ENCODE measurements around the gene ZNF627.
A peak's percentile ranks its signal among the peaks of the same experiment; 100 is the strongest.
"Not testable (repeated sequence)": the region's sequence is repeated elsewhere in the genome, so short reads cannot be mapped to it uniquely, and the experiment has no call there.

The ZNF627 gene

DNA sequence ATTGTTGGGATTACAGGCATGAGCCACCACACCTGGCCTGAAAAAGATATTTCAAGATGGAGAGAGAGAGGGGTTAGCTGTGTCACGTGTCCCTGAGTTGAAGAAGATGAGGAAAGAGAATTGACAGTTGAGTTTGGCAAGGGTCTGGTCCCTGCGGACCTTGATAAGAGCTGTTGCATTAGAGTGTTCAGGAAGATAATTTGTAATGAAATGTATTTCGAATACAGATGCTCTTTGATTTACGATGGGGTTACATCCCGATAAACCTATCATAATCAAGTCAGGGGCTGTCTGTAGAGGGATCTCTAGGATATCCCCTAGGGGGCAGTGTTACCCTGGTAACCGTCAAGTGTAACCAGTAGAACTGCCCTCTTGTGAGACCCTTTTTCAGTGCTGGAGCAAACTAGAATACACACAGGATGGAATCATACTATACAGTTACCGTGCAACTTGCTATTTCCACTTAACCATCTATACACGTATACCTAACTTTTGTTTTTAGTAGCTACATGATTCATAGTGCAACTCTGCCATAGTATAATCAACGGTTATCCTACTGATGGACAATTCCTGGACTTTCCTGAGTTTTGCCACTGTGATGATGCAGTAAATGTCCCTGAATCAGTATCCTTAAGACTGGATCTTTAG lies 36.8 kb upstream of the ZNF627 start:
- Mint-ChIP-seq H3K4me1 (peaks cover 39% of the 10 kb centered on the region), H3K27ac (ENCODE audit: low read depth) (no peak overlapping the region), H3K9me3 (no peaks in the 10 kb centered on the region), H3K27me3 (no peaks in the 10 kb centered on the region), H3K36me3 (ENCODE audit: insufficient read depth) (peaks cover 10% of the 10 kb centered on the region), H3K4me3 (peak overlapping the region; percentile 94)
- ATAC-seq (replicated peaks; ENCODE audit: extremely low read depth, poor library complexity, severe bottlenecking) (peak; percentile 25), DNase-seq (ENCODE audit: low spot score in 2 of 2) (peak in 1 of 2 donors; percentile 40)

DNA sequence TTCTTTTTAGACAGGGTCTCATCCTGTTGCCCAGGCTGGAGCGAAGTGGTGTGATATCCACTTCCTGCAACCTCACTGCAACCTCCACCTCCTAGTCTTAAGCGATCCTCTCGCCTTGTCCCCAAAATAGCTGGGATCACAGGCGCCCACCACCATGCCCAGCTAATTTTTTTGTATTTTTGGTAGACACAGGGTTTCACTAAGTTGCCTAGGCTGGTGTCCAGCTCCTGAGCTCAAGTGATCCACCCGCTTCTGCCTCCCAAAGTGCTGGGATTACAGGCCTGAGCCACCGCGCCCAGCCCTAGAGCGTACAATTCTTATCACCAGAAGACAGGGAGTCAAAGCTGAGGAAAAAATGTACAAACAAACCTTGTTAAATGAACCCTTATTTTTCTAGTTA lies 33.8 kb upstream of the ZNF627 start:
- no peak overlapping the region for H3K4me3 Mint-ChIP-seq
- peaks cover 16% of the 10 kb centered on the region for H3K4me1 Mint-ChIP-seq
- H3K27ac Mint-ChIP-seq (ENCODE audit: low read depth) = no peak overlapping the region
- DNase-seq (ENCODE audit: low spot score in 2 of 2) (no peak), ATAC-seq (replicated peaks; ENCODE audit: extremely low read depth, poor library complexity, severe bottlenecking) (no peak)
- no peaks in the 10 kb centered on the region for H3K9me3 Mint-ChIP-seq
- H3K27me3 Mint-ChIP-seq = no peaks in the 10 kb centered on the region
- peaks cover 14% of the 10 kb centered on the region for H3K36me3 Mint-ChIP-seq (ENCODE audit: insufficient read depth)

DNA sequence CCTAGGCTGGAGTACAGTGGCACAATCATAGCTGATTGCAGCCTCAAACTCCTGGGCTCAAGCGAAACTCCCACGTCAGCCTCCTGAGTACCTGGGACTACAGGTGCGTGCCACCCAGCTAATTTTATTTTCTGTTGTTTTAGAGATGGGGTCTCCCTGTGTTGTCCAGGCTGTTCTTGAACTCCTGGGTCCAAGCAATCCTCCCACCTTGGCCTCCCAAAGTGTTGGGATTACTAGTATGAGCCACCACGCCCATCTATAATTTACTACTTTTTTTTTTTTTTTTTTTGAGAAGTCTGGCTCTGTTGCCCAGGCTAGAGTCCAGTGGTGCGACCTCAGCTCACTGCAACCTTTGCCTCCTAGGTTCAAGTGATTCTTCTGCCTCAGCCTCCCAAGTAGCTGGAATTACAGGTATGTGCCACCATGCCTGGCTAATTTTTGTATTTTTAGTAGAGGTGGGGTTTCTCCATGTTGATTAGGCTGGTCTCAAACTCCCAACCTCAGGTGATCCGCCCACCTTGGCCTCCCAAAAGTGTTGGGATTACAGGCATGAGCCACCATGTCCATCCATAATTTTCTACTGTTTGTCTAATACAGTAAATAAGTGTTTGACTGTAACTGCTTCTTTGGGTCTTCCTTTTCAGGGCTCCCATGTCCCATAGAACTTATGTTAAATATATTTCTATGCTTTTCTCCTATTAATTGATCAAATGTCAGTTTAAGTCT lies 33.0 kb upstream of the ZNF627 start:
- DNase-seq (ENCODE audit: low spot score in 2 of 2); H3K27me3 Mint-ChIP-seq; ATAC-seq (replicated peaks; ENCODE audit: extremely low read depth, poor library complexity, severe bottlenecking); H3K9me3 Mint-ChIP-seq; H3K27ac Mint-ChIP-seq (ENCODE audit: low read depth); H3K36me3 Mint-ChIP-seq (ENCODE audit: insufficient read depth); H3K4me3 Mint-ChIP-seq: not testable (repeated sequence)
- H3K4me1 Mint-ChIP-seq = peaks cover 10% of the 10 kb centered on the region

DNA sequence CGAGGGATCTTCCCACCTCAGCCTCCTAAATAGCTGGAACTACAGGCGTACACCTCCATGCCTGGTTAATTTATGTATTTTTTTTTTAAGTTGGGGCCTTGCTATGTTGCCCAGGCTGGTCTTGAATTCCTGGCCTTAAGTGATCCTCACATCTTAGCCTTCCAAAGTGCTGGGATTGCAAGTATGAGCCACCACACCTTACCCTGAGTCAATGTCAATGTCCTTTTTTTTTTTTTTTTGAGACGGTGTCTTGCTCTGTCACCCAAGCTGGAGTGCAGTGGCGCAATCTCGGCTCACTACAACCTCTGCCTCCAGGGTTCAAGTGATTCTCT lies 31.7 kb upstream of the ZNF627 start:
- not testable (repeated sequence) for H3K36me3 Mint-ChIP-seq (ENCODE audit: insufficient read depth); DNase-seq (ENCODE audit: low spot score in 2 of 2); H3K27me3 Mint-ChIP-seq; H3K27ac Mint-ChIP-seq (ENCODE audit: low read depth); H3K4me3 Mint-ChIP-seq; H3K9me3 Mint-ChIP-seq; ATAC-seq (replicated peaks; ENCODE audit: extremely low read depth, poor library complexity, severe bottlenecking); H3K4me1 Mint-ChIP-seq

DNA sequence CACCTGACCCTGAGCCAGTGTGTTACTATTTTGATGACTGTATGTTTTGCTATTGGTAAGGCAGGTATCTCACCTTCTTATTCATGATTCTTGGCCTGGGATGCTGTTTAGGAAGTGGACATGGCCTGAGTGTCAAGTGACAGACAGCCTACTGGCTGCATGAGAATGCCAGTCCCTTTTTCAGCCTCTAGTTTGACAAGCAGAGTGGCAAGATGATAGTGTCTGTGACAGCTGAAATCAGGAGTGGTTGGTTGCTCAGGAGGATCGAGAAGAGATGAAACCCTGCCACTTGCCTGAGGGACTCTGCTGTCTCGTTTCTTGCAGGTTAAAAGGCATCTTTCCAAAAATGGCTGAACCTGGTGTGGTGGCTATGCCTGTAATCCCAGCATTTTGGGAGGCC lies 31.1 kb upstream of the ZNF627 start:
- no peak for DNase-seq (ENCODE audit: low spot score in 2 of 2)
- peaks cover 4% of the 10 kb centered on the region for H3K36me3 Mint-ChIP-seq (ENCODE audit: insufficient read depth)
- H3K9me3 Mint-ChIP-seq = no peaks in the 10 kb centered on the region
- no peak overlapping the region for H3K4me3 Mint-ChIP-seq
- ATAC-seq (replicated peaks; ENCODE audit: extremely low read depth, poor library complexity, severe bottlenecking) = no peak
- H3K4me1 Mint-ChIP-seq = no peaks in the 10 kb centered on the region
- H3K27me3 Mint-ChIP-seq = no peaks in the 10 kb centered on the region
- H3K27ac Mint-ChIP-seq (ENCODE audit: low read depth) = no peak overlapping the region

DNA sequence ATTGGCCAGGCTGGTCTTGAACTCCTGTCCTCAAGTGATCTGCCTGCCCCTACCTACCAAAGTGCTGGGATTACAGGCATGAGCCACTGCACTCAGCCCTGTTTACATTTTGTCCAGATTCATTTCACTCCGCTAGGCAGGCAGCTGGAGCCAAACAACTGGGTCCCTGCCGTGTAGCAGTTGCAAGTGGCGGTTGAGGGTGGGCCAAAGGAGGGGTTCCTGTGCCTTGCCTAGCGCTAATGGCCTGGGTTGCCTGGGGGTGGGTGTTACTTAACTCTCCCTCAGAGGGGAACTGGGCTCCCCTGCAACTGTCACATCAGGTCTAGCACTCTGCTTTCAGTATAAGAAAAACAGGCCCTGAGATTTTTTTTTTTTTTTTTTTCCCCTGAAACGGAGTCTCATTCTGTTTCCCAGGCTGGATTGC lies 27.2 kb upstream of the ZNF627 start:
- Mint-ChIP-seq H3K4me1 (no peaks in the 10 kb centered on the region), H3K27ac (ENCODE audit: low read depth) (no peak overlapping the region), H3K4me3 (no peak overlapping the region), H3K36me3 (ENCODE audit: insufficient read depth) (peaks cover 6% of the 10 kb centered on the region), H3K9me3 (no peaks in the 10 kb centered on the region), H3K27me3 (no peaks in the 10 kb centered on the region)
- DNase-seq (ENCODE audit: low spot score in 2 of 2) (no peak), ATAC-seq (replicated peaks; ENCODE audit: extremely low read depth, poor library complexity, severe bottlenecking) (no peak)

DNA sequence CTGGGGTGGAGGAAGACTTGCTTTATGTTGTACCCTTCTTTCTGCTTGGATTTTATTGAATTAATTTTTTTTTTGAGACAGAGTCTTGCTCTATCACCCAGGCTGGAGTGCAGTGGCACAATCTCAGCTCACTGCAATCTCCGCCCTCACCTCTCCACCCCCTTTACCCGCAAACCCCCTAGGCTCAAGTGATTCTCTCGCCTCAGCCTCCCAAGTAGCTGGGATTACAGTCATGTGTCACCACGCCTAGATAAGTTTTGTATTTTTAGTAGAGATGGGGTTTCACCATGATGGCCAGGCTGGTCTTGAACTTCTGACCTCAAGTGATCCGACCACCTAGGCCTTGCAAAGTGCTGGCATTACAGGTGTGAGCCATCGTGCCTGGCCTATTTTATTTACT lies 23.9 kb upstream of the ZNF627 start:
- not testable (repeated sequence) for H3K4me3 Mint-ChIP-seq; H3K36me3 Mint-ChIP-seq (ENCODE audit: insufficient read depth); ATAC-seq (replicated peaks; ENCODE audit: extremely low read depth, poor library complexity, severe bottlenecking); DNase-seq (ENCODE audit: low spot score in 2 of 2); H3K27me3 Mint-ChIP-seq; H3K9me3 Mint-ChIP-seq; H3K27ac Mint-ChIP-seq (ENCODE audit: low read depth); H3K4me1 Mint-ChIP-seq

DNA sequence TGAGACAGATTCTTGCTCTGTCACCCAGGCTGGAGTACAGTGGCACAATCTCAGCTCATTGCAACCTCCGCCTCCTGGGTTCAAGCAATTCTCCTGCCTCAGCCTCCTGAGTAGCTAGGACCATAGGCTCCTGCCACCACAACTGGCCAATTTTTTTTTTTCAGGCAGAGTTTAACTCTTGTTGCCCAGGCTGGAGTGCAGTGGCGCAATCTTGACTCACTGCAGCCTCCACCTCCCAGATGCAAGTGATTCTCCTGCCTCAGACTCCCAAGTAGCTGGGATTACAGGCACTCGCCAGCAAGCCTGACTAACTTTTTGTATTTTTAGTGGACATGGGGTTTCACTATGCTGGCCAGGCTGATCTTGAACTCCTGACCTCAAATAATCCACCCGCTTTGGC lies 23.5 kb upstream of the ZNF627 start:
- H3K4me3 Mint-ChIP-seq; DNase-seq (ENCODE audit: low spot score in 2 of 2); ATAC-seq (replicated peaks; ENCODE audit: extremely low read depth, poor library complexity, severe bottlenecking); H3K36me3 Mint-ChIP-seq (ENCODE audit: insufficient read depth); H3K9me3 Mint-ChIP-seq; H3K27ac Mint-ChIP-seq (ENCODE audit: low read depth); H3K27me3 Mint-ChIP-seq; H3K4me1 Mint-ChIP-seq: not testable (repeated sequence)

DNA sequence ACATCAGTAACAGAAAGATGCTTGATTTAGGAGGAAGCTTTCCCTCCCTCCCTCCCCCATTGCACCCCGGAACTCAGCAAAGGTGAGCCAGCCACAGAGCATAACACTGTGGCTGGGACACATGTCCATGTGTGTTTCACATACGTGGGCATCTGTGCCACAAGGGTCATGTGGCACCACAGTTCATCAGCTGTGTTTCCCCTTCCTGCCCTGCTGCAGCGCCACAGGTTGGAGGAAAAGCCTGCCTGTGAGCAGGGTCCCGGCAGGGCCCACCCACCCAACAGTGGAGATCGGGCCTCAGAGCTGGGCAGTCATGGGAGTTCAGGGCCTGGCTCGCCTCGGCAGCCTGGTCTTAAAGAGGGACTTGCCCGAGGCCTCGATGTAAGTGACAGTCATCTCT lies 22.6 kb upstream of the ZNF627 start:
- ATAC-seq (replicated peaks; ENCODE audit: extremely low read depth, poor library complexity, severe bottlenecking) = no peak
- no peak overlapping the region for H3K4me3 Mint-ChIP-seq
- no peak for DNase-seq (ENCODE audit: low spot score in 2 of 2)
- H3K9me3 Mint-ChIP-seq = no peaks in the 10 kb centered on the region
- no peak overlapping the region for H3K27ac Mint-ChIP-seq (ENCODE audit: low read depth)
- H3K4me1 Mint-ChIP-seq = no peaks in the 10 kb centered on the region
- H3K27me3 Mint-ChIP-seq = no peaks in the 10 kb centered on the region
- peaks cover 4% of the 10 kb centered on the region for H3K36me3 Mint-ChIP-seq (ENCODE audit: insufficient read depth)

DNA sequence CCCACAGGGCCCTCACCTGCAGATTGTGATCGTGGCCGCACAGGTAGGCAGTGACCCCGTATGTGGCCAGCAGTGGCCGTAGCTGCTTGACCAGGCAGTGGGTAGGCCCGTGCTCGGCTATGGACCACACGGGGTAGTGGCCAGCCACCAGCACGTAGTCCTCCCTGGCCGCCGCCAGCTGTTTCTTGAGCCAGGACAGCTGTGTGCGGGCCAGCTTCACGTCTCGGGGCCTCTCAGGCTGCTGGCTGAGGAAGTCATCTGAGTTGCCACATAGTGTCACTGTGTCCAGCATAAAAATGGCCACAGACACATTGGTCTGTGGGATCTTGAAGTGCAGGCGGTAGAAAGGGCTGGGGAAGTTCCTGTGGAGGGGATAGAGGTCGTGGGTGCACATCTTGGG lies 21.1 kb upstream of the ZNF627 start:
- Mint-ChIP-seq H3K27ac (ENCODE audit: low read depth) (peak overlapping the region; percentile 51), H3K4me1 (peaks cover 5% of the 10 kb centered on the region), H3K4me3 (no peak overlapping the region), H3K27me3 (no peaks in the 10 kb centered on the region), H3K36me3 (ENCODE audit: insufficient read depth) (peaks cover 6% of the 10 kb centered on the region), H3K9me3 (no peaks in the 10 kb centered on the region)
- ATAC-seq (replicated peaks; ENCODE audit: extremely low read depth, poor library complexity, severe bottlenecking) = no peak
- no peak for DNase-seq (ENCODE audit: low spot score in 2 of 2)

DNA sequence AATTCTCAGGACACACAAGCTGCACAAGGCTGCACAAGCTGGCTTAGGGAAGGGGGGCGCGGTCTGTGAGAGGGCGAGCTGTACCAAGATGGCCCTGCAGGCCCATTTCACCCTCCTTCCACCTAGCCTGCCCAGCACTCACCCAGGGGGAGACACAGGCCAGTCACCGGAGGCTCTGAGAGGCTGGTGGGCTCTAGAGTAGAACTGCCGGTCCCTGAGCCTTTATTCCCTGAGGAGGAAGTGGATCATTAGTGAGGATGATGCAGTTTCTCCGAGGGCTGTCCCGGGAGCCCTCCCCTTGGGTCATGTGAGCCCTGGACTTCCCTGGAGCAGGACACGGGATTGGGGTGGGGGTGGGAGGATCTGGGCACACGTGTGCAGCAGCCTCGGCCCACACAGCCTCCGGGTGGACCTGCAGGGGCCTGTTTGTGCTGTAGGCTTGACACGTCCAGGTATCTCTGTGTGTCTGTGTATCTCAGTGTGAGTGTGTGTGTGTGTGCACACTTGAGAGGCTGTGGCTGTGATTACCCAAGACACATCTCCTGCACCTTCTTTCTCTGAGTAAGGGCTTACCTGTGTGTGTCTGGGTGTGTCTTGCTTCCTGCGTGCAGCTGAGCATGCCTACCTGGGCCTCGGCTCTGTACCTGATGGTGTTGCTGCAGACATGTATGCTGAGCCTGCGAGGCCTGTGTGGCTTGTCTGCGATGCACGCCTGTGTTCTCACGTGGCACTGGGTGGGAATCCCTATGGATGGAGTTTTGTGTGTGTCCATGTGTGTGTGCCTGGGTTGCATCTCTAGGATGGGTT lies 19.6 kb upstream of the ZNF627 start, which contains the start of gene ACP5:
Gene ACP5, minus strand, starts transcription at position 195 of the 807 bp plus-strand sequence. CDS start 328 bp downstream, outside the sequence.
- DNase-seq (ENCODE audit: low spot score in 2 of 2) (no peak), ATAC-seq (replicated peaks; ENCODE audit: extremely low read depth, poor library complexity, severe bottlenecking) (no peak)
- H3K4me3 Mint-ChIP-seq = peak within 1 kb of the TSS; percentile 80
- peaks cover 13% of the 10 kb centered on the region for H3K4me1 Mint-ChIP-seq
- no peak within 1 kb of the TSS for H3K27ac Mint-ChIP-seq (ENCODE audit: low read depth)
- peaks cover 4% of the 10 kb centered on the region for H3K36me3 Mint-ChIP-seq (ENCODE audit: insufficient read depth)
- H3K9me3 Mint-ChIP-seq = no peaks in the 10 kb centered on the region
- H3K27me3 Mint-ChIP-seq = no peaks in the 10 kb centered on the region

DNA sequence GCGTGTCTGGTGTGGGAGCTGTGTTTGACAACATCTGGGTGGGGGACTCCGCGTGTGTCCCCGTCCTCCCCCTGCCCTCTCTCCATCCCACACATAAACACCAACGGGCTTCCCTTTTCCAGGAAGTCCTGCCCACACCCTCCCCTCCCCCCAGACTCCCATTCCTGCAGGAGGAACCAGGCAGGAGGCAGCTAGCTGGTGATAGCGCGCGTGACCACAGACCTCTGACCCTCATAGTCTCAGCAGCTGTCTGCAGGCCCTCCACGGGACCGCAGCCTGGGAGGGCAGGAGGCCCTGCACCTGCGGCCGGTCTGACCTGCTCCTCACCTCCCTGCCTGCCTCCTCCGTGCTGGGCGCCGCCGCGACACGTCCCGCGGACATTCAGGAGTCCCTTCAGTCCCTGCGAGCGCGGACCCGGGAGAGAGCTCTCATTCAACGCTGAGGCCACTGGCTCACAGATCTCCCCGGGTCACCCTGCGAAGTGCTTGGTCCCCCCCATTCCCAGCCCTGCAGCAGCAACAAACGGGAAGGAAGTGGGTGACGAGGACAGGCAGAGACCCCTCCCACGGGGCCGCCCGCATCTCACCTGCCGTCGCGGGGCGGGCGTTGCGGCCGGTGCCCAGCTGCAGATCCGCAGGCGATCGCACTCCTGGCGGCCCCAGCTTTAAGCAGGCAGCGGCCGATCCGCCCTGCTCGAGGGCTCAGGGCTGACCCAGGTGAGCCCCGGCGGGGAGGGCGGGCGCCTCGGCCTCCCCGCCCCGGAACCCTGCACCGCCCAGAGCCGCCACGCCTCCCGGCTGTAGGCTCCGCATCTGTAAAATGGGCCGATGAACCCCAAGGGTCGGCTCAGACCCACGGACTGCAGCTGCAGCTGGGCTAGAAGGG lies 18.8 kb upstream of the ZNF627 start:
- Mint-ChIP-seq H3K27me3 (no peaks in the 10 kb centered on the region), H3K9me3 (no peaks in the 10 kb centered on the region), H3K27ac (ENCODE audit: low read depth) (no peak overlapping the region), H3K4me3 (peak overlapping the region; percentile 80), H3K36me3 (ENCODE audit: insufficient read depth) (peaks cover 4% of the 10 kb centered on the region), H3K4me1 (peaks cover 13% of the 10 kb centered on the region)
- peak; percentile 52 for ATAC-seq (replicated peaks; ENCODE audit: extremely low read depth, poor library complexity, severe bottlenecking)
- no peak for DNase-seq (ENCODE audit: low spot score in 2 of 2)
